Posterior cingulate gyrus (tissue), 11 donors: Measurements from ENCODE around the gene BIRC5.

Source experiments
- DNase-seq, 10 donors: peaks; one replicate each; pipeline versions ENCODE4 v3.0.0 to v3.0.0-alpha.2; 2020 to 2021; ENCODE audit warnings: mixed read lengths in 3 of 10
- intact Hi-C: fragments of 100-400 bp; cut with DNase I; formaldehyde crosslinking; loops from one replicate; pipeline ENCODE4 v1.15.1; 2023

Gene BIRC5

GRCh38 chr17:78236362-78237127, 22.5 kb downstream of the BIRC5 start:
- intact Hi-C loops = no loop called here

GRCh38 chr17:78237401-78238012, 23.5 kb downstream of the BIRC5 start:
- intact Hi-C loops = no loop called here
- DNase-seq = peak; percentile 85 to 99 (median 91)

More at GRCh38 chr17:78236362-78237127, 22.5 kb downstream of the BIRC5 start:
- peak in 2 of 10 donors; percentile 69 to 80 for DNase-seq

GRCh38 chr17:78238823-78239488, 24.9 kb downstream of the BIRC5 start:
- intact Hi-C loops = no loop called here
- DNase-seq = peak in 3 of 10 donors; percentile 62 to 82 (median 80)

- intact Hi-C loops = no loop called here
- peak in 3 of 10 donors; percentile 7 to 77 (median 59) for DNase-seq
Observed at GRCh38 chr17:78239489-78239931, 25.5 kb downstream of the BIRC5 start.

GRCh38 chr17:78240012-78240655, 26.1 kb downstream of the BIRC5 start:
- peak in 4 of 10 donors; percentile 18 to 84 (median 66) for DNase-seq
- intact Hi-C loops = no loop called here

- intact Hi-C loops = no loop called here
- peak in 3 of 10 donors; percentile 4 to 82 (median 54) for DNase-seq
Observed at GRCh38 chr17:78240839-78241238, 26.8 kb downstream of the BIRC5 start.

GRCh38 chr17:78241277-78242023, 27.4 kb downstream of the BIRC5 start:
- intact Hi-C loops = no loop called here
- DNase-seq = peak in 8 of 10 donors; percentile 69 to 97 (median 79)

- intact Hi-C loops = no loop called here
- DNase-seq = peak in 2 of 10 donors; percentile 6 to 84
Observed at GRCh38 chr17:78242024-78242742, 28.1 kb downstream of the BIRC5 start.

GRCh38 chr17:78247304-78247703, 33.3 kb downstream of the BIRC5 start:
- DNase-seq = no peak
- intact Hi-C loops = no loop called here

GRCh38 chr17:78248051-78248914, 34.2 kb downstream of the BIRC5 start:
- DNase-seq = peak in 1 of 10 donors; percentile 77
- intact Hi-C loops = no loop called here

- DNase-seq = peak in 1 of 10 donors; percentile 75
- intact Hi-C loops = no loop called here
Observed at GRCh38 chr17:78249074-78249817, 35.2 kb downstream of the BIRC5 start.

- DNase-seq = no peak
- intact Hi-C loops = loop anchor here (2.0 to 10.0 kb wide), 4 partner anchors 38 to 172 kb away; partner anchors contain the start of gene BIRC5
Observed at GRCh38 chr17:78249818-78250806, 36.1 kb downstream of the BIRC5 start.

GRCh38 chr17:78250891-78251772, 37.1 kb downstream of the BIRC5 start:
- intact Hi-C loops = loop anchor here (1.0 to 10.0 kb wide), 5 partner anchors 39 to 171 kb away; partner anchors contain the start of gene BIRC5

GRCh38 chr17:78251773-78252103, 37.7 kb downstream of the BIRC5 start:
- peak in 1 of 10 donors; percentile 2 for DNase-seq
- intact Hi-C loops = loop anchor here (1.0 to 10.0 kb wide), 5 partner anchors 39 to 171 kb away; partner anchors contain the start of gene BIRC5

More at GRCh38 chr17:78250891-78251772, 37.1 kb downstream of the BIRC5 start:
- DNase-seq = peak; percentile 77 to 99 (median 87)

- intact Hi-C loops = loop anchor here (5.0 to 10.0 kb wide), 3 partner anchors 40 to 170 kb away; partner anchors contain the start of gene BIRC5
- DNase-seq = peak in 1 of 10 donors; percentile 19
Observed at GRCh38 chr17:78252111-78252634, 38.1 kb downstream of the BIRC5 start.
